A673 (cell line): ENCODE measurements around the gene CTAGE8. TPM values are rescaled to one million over a fixed set of nuclear protein-coding genes. Genes with fewer than 3 reads are reported as not detected.
"Not testable (repeated sequence)": the region's sequence is repeated elsewhere in the genome, so short reads cannot be mapped to it uniquely, and the experiment has no call there.

Experiments used
- BruUV-seq: library from RNA; stranded (reverse); fragments of 400-500 nt; replicated peaks from 2 replicates; lab custom pipeline; 2021; lab: Mats Ljungman, UMichigan
- CTCF ChIA-PET: fragments of 300-600 bp; sonication (Branson Sonifier 250); formaldehyde crosslinking; loops from one replicate; lab custom pipeline; 2022; ENCODE audit warnings: antibody characterized with exemption; lab: Charles Lee
- POLR2A ChIA-PET: fragments of 300-600 bp; sonication (Branson Sonifier 250); formaldehyde crosslinking; loops from one replicate; lab custom pipeline; 2022; ENCODE audit warnings: antibody characterized with exemption; ENCODE audit not compliant: low non-redundant PET; lab: Charles Lee
- DNase-seq: peaks from one replicate; pipeline ENCODE4 v3.0.0-alpha.2; 2015; ENCODE audit warnings: low spot score
- H3K27ac ChIP-seq: fragments of 200-600 bp; sonication (generic); 2 replicates; pipeline ENCODE4 v1.5.1; 2016; ENCODE audit warnings: mixed run types, low read depth, mild to moderate bottlenecking, mixed read lengths, antibody characterized with exemption, low read length; ENCODE audit not compliant: poor library complexity, severe bottlenecking
- H3K27me3 ChIP-seq: fragments of 200-600 bp; sonication (generic); replicated peaks from 2 replicates; pipeline ENCODE4 v1.6.1; 2017; ENCODE audit warnings: mixed run types, low read depth, mild to moderate bottlenecking, mixed read lengths, antibody characterized with exemption, low read length; ENCODE audit not compliant: insufficient read depth, poor library complexity
- H3K36me3 ChIP-seq: fragments of 200-600 bp; sonication (generic); 2 replicates; pipeline ENCODE4 v1.6.1; 2016; ENCODE audit warnings: mixed run types, mild to moderate bottlenecking, mixed read lengths, antibody characterized with exemption, low read length; ENCODE audit not compliant: insufficient read depth, poor library complexity, severe bottlenecking
- H3K4me1 ChIP-seq: fragments of 200-600 bp; sonication (generic); 2 replicates; pipeline ENCODE4 v1.6.1; 2017; ENCODE audit warnings: mixed run types, mild to moderate bottlenecking, mixed read lengths, antibody characterized with exemption, low read length; ENCODE audit not compliant: insufficient read depth, poor library complexity, severe bottlenecking
- H3K4me3 ChIP-seq: fragments of 200-600 bp; sonication (generic); 2 replicates; pipeline ENCODE4 v1.5.1; 2016; ENCODE audit warnings: low read depth, mixed run types, mild to moderate bottlenecking, mixed read lengths, low read length; ENCODE audit not compliant: poor library complexity, severe bottlenecking
- H3K9me3 ChIP-seq: fragments of 200-600 bp; sonication (generic); 2 replicates; pipeline ENCODE4 v1.6.1; 2016; ENCODE audit warnings: mixed run types, low read depth, mild to moderate bottlenecking, mixed read lengths, antibody characterized with exemption, low read length; ENCODE audit not compliant: poor library complexity, severe bottlenecking
- intact Hi-C: fragments of 100-400 bp; cut with micrococcal nuclease; formaldehyde crosslinking; loops from one replicate; pipeline ENCODE4 v1.10.0; 2022; ENCODE audit not compliant: unreplicated experiment
- total RNA-seq: library from RNA; stranded (reverse); gene quantifications from 2 replicates; pipeline ENCODE4 v1.2.3, GENCODE V29; 2021

CTAGE8 gene
- total RNA-seq, 1 experiment from 2014 or later = 2.1 TPM

GRCh38 chr7:144219149-144219548 is 49.9 kb downstream of the CTAGE8 start:
- H3K4me1 ChIP-seq, DNase-seq, H3K27ac ChIP-seq, POLR2A ChIA-PET, H3K9me3 ChIP-seq, BruUV-seq, H3K4me3 ChIP-seq, H3K27me3 ChIP-seq, H3K36me3 ChIP-seq, intact Hi-C loops: not testable (repeated sequence)
- CTCF ChIA-PET = interaction anchor here (0.6 kb wide), 1 partner anchor 113 kb away, joined by 3 read pairs; no protein-coding TSS in a partner anchor

GRCh38 chr7:144218581-144218980 is 50.5 kb downstream of the CTAGE8 start:
- intact Hi-C loops, H3K4me1 ChIP-seq, H3K27ac ChIP-seq, H3K36me3 ChIP-seq, BruUV-seq, POLR2A ChIA-PET, DNase-seq, H3K27me3 ChIP-seq, H3K4me3 ChIP-seq, H3K9me3 ChIP-seq: not testable (repeated sequence)
- CTCF ChIA-PET = interaction anchor here (0.6 kb wide), 1 partner anchor 114 kb away, joined by 3 read pairs; no protein-coding TSS in a partner anchor

GRCh38 chr7:144217200-144217599 is 51.9 kb downstream of the CTAGE8 start:
- DNase-seq, CTCF ChIA-PET, H3K4me3 ChIP-seq, intact Hi-C loops, POLR2A ChIA-PET, H3K4me1 ChIP-seq, BruUV-seq, H3K36me3 ChIP-seq, H3K27ac ChIP-seq, H3K9me3 ChIP-seq, H3K27me3 ChIP-seq: not testable (repeated sequence)

Other genes with a start within 250 kb of the CTAGE8 start
- not detected in 2 replicates for gene OR2A5, start 220.3 kb downstream of the CTAGE8 start, total RNA-seq
- gene OR2A25, start 199.5 kb downstream of the CTAGE8 start, total RNA-seq = not detected in 2 replicates
- not detected in 2 replicates for gene OR2A12, start 183.0 kb downstream of the CTAGE8 start, total RNA-seq
- gene OR2A2, start 159.7 kb downstream of the CTAGE8 start, total RNA-seq = not detected in 2 replicates
- not detected in 2 replicates for gene OR2A14, start 146.1 kb downstream of the CTAGE8 start, total RNA-seq
- not detected in 2 replicates for gene CTAGE4, start 85.8 kb downstream of the CTAGE8 start, total RNA-seq
- 3.5 and 4.6 TPM in 2 replicates for gene ARHGEF35, start 73.5 kb downstream of the CTAGE8 start, total RNA-seq
- gene OR2A42, start 29.7 kb downstream of the CTAGE8 start, total RNA-seq = 0.21 and 0.37 TPM in 2 replicates
- gene OR2A7, start 4.5 kb downstream of the CTAGE8 start, total RNA-seq = 1.2 and 2.0 TPM in 2 replicates
- 0.44 and 0.60 TPM in 2 replicates for gene OR2A1, start 43.1 kb upstream of the CTAGE8 start, total RNA-seq
- 9.3 and 9.5 TPM in 2 replicates for gene ARHGEF5, start 86.1 kb upstream of the CTAGE8 start, total RNA-seq
- gene NOBOX, start 134.4 kb upstream of the CTAGE8 start, total RNA-seq = not detected in 2 replicates